CD14-positive monocyte (primary cell): ENCODE results near the gene UGT1A3. TPM values are rescaled to one million over a fixed set of nuclear protein-coding genes. Genes with fewer than 3 reads are reported as not detected.
"Not testable (repeated sequence)": the region's sequence is repeated elsewhere in the genome, so short reads cannot be mapped to it uniquely, and the experiment has no call there.

Experiments
- DNase-seq, 3 donors: peaks; one replicate each; pipeline ENCODE4 v3.0.0-alpha.2; 2011 to 2022
- H2AFZ ChIP-seq: 2 replicates; pipeline ENCODE4 v1.6.0; 2012; ENCODE audit warnings: mild to moderate bottlenecking, low read depth, low read length, inconsistent platforms; ENCODE audit not compliant: insufficient read depth, poor library complexity, severe bottlenecking
- H3K27ac ChIP-seq, 2 donors: 1 replicate in 1 of 2; 2 replicates in 1 of 2; pipeline ENCODE4 v1.5.1; 2012 to 2013; ENCODE audit warnings: low read length in 2 of 2, control low read depth in 1 of 2, inconsistent platforms in 1 of 2, low read depth in 1 of 2, mild to moderate bottlenecking in 1 of 2
- H3K27me3 ChIP-seq, 2 donors: one replicate each; pipeline versions ENCODE4 v1.6.0 to v1.6.1; 2011 to 2013; ENCODE audit warnings: low read length in 2 of 2; ENCODE audit not compliant: control insufficient read depth in 2 of 2, insufficient read depth in 2 of 2
- H3K36me3 ChIP-seq, 2 donors: replicated peaks in 1 of 2; 1 replicate in 1 of 2; 2 replicates in 1 of 2; pipeline versions ENCODE4 v1.5.1 to v1.6.1; 2012 to 2013; ENCODE audit warnings: low read length in 2 of 2, control low read depth in 1 of 2, inconsistent platforms in 1 of 2, mild to moderate bottlenecking in 1 of 2; ENCODE audit not compliant: insufficient read depth in 2 of 2, control insufficient read depth in 1 of 2
- H3K4me1 ChIP-seq, 2 donors: 1 replicate in 1 of 2; 2 replicates in 1 of 2; pipeline versions ENCODE4 v1.5.1 to v1.6.1; 2012 to 2013; ENCODE audit warnings: low read length in 2 of 2, control low read depth in 1 of 2, inconsistent platforms in 1 of 2, mild to moderate bottlenecking in 1 of 2, moderate library complexity in 1 of 2; ENCODE audit not compliant: insufficient read depth in 2 of 2, control insufficient read depth in 1 of 2
- H3K4me2 ChIP-seq: replicated peaks from 2 replicates; pipeline ENCODE3; 2012; ENCODE audit warnings: low read length, moderate library complexity, mild to moderate bottlenecking; ENCODE audit not compliant: poor library complexity, severe bottlenecking; ENCODE audit errors: extremely low read depth
- H3K4me3 ChIP-seq, 3 experiments: fragments of 200-600 bp in 1 of 3; sonication (generic) in 1 of 3; replicated peaks in 1 of 3; 1 replicate in 2 of 3; 2 replicates in 1 of 3; pipeline ENCODE4 v1.5.1; 2011 to 2013; ENCODE audit warnings: low read length in 3 of 3, mild to moderate bottlenecking in 3 of 3, control low read depth in 2 of 3, low read depth in 2 of 3, inconsistent platforms in 1 of 3, moderate library complexity in 1 of 3
- H3K79me2 ChIP-seq: 2 replicates; pipeline ENCODE4 v1.6.0; 2012; ENCODE audit warnings: mild to moderate bottlenecking, control low read depth, inconsistent platforms, low read length, moderate library complexity; ENCODE audit not compliant: insufficient read depth
- H3K9ac ChIP-seq: 2 replicates; pipeline ENCODE4 v1.6.0; 2017; ENCODE audit warnings: low read length, mild to moderate bottlenecking; ENCODE audit not compliant: insufficient read depth, poor library complexity, severe bottlenecking
- H3K9me3 ChIP-seq, 2 donors: replicated peaks in 1 of 2; 1 replicate in 1 of 2; 2 replicates in 1 of 2; pipeline versions ENCODE4 v1.5.1 to v1.6.1; 2012 to 2013; ENCODE audit warnings: low read length in 2 of 2, control low read depth in 1 of 2; ENCODE audit not compliant: control insufficient read depth in 1 of 2, insufficient read depth in 1 of 2
- H4K20me1 ChIP-seq: 2 replicates; pipeline ENCODE4 v1.6.0; 2012; ENCODE audit warnings: mild to moderate bottlenecking, low read length, control low read depth, moderate library complexity; ENCODE audit not compliant: insufficient read depth
- H3K27ac Mint-ChIP-seq, 7 donors: one replicate each; pipeline ENCODE4 v1.8.0; 2020; ENCODE audit warnings: mild to moderate bottlenecking in 7 of 7, mixed read lengths in 7 of 7, moderate library complexity in 6 of 7, inconsistent platforms in 2 of 7
- H3K27me3 Mint-ChIP-seq, 3 donors: one replicate each; pipeline ENCODE4 v1.8.0; 2021 to 2022; ENCODE audit warnings: low read depth in 3 of 3, mild to moderate bottlenecking in 3 of 3, mixed read lengths in 3 of 3, moderate library complexity in 3 of 3, inconsistent platforms in 1 of 3
- H3K36me3 Mint-ChIP-seq, 2 donors: one replicate each; pipeline ENCODE4 v1.8.0; 2020; ENCODE audit warnings: mixed read lengths in 2 of 2, inconsistent platforms in 1 of 2, mild to moderate bottlenecking in 1 of 2
- H3K4me1 Mint-ChIP-seq: one replicate; pipeline ENCODE4 v1.8.0; 2020; ENCODE audit warnings: mild to moderate bottlenecking, mixed read lengths
- H3K4me3 Mint-ChIP-seq, 2 donors: one replicate each; pipeline ENCODE4 v1.8.0; 2020; ENCODE audit warnings: mild to moderate bottlenecking in 2 of 2, mixed read lengths in 2 of 2, moderate library complexity in 1 of 2
- H3K9me3 Mint-ChIP-seq, 7 donors: one replicate each; pipeline ENCODE4 v1.8.0; 2020 to 2022; ENCODE audit warnings: mixed read lengths in 7 of 7, mild to moderate bottlenecking in 6 of 7, moderate library complexity in 6 of 7, inconsistent platforms in 2 of 7
- CTCF ChIP-seq: fragments of 200-600 bp; IDR thresholded peaks from one replicate; pipeline ENCODE4 v1.8.0; 2022; ENCODE audit warnings: antibody characterized with exemption, mild to moderate bottlenecking
- WGBS: methylation state at CpG from one replicate; pipeline ENCODE4 v1.1.5; 2013; ENCODE audit warnings: missing lambda C conversion rate; ENCODE audit not compliant: insufficient coverage; 5-methylcytosine and 5-hydroxymethylcytosine counted together
- intact Hi-C, 2 donors: fragments of 100-400 bp; cut with micrococcal nuclease; formaldehyde crosslinking; loops; one replicate each; pipeline versions ENCODE4 v1.15.0 to v1.15.1; 2023
- polyA plus RNA-seq, 3 donors: library from polyadenylated mRNA; depleted of rRNA in 1 of 3; unstranded in 2 of 3; stranded (reverse) in 1 of 3; fragments of 300-500 nt in 2 of 3; fragments of >200 nt in 1 of 3; fragmentation: Illumina TruSeq in 2 of 3; gene quantifications; 1 replicate in 2 of 3; 2 replicates in 1 of 3; pipeline ENCODE4 v1.2.3, GENCODE V29; 2012 to 2021

The UGT1A3 gene
- polyA plus RNA-seq, 3 donors = not detected

GRCh38 chr2:233745073-233745755 lies 16.4 kb downstream of the UGT1A3 start:
- intact Hi-C loops = no loop called here
- no peak overlapping the region for H3K9ac ChIP-seq
- H3K27me3 Mint-ChIP-seq = peaks cover 1 to 5% (median 4%) of the 10 kb centered on the region in 3 donors
- H3K4me1 ChIP-seq = no peaks in the 10 kb centered on the region
- 71% methylated on average over 1 of the region's 5 CpGs for whole genome bisulfite sequencing
- no peaks in the 10 kb centered on the region for H3K27me3 ChIP-seq
- H3K79me2 ChIP-seq = no peaks in the 10 kb centered on the region
- DNase-seq = no peak
- no peaks in the 10 kb centered on the region for H3K36me3 Mint-ChIP-seq
- no peaks in the 10 kb centered on the region for H3K36me3 ChIP-seq
- H3K9me3 Mint-ChIP-seq = peaks cover 4 to 15% (median 8%) of the 10 kb centered on the region in 7 donors
- H3K4me2 ChIP-seq = no peak overlapping the region
- H3K27ac ChIP-seq = no peak overlapping the region
- no peaks in the 10 kb centered on the region for H4K20me1 ChIP-seq
- H3K4me1 Mint-ChIP-seq = no peaks in the 10 kb centered on the region
- H3K4me3 ChIP-seq = no peak overlapping the region
- H3K9me3 ChIP-seq = peaks cover under 1 to 5% of the 10 kb centered on the region in 2 donors
- no peak overlapping the region for H3K27ac Mint-ChIP-seq
- TF ChIP-seq CTCF = no peak
- no peak overlapping the region for H3K4me3 Mint-ChIP-seq
- no peak overlapping the region for H2AFZ ChIP-seq

- H3K4me1 Mint-ChIP-seq, H3K9ac ChIP-seq, H3K4me1 ChIP-seq, H3K27ac Mint-ChIP-seq, H3K4me3 ChIP-seq, DNase-seq, H3K4me3 Mint-ChIP-seq, H3K27me3 ChIP-seq, H3K36me3 ChIP-seq, H3K27ac ChIP-seq, H2AFZ ChIP-seq, H3K36me3 Mint-ChIP-seq, H3K4me2 ChIP-seq, intact Hi-C loops, H3K79me2 ChIP-seq, H4K20me1 ChIP-seq, H3K27me3 Mint-ChIP-seq: not testable (repeated sequence)
- H3K9me3 ChIP-seq = peaks cover 7 to 11% of the 10 kb centered on the region in 2 donors
- peaks cover 8 to 21% (median 13%) of the 10 kb centered on the region in 7 donors for H3K9me3 Mint-ChIP-seq
- 100% methylated on average over 1 of the region's 2 CpGs for WGBS
These were observed 17.0 kb downstream of the UGT1A3 start for GRCh38 chr2:233745838-233746237.
